HCT116 (cell line): Measurements from ENCODE around the gene NT5C1B. TPM values are rescaled to one million over a fixed set of nuclear protein-coding genes. Genes with fewer than 3 reads are reported as not detected.

Source experiments
- ATAC-seq: fragments of 200-7000 bp; cut with Tn5 transposase; 2 replicates; pipeline ENCODE4 v1.9.1; 2020; ENCODE audit warnings: mild to moderate bottlenecking, moderate library complexity
- BruUV-seq: library from RNA; stranded (reverse); fragments of 400-500 nt; replicated peaks from 2 replicates; lab custom pipeline; 2021; lab: Mats Ljungman, UMichigan
- CTCF ChIA-PET: fragments of 300-600 bp; sonication (Branson Sonifier 250); formaldehyde crosslinking; loops from one replicate; lab custom pipeline; 2021; ENCODE audit warnings: antibody characterized with exemption; lab: Charles Lee
- POLR2A ChIA-PET: fragments of 300-600, 350-600 bp; sonication (Branson Sonifier 250); formaldehyde crosslinking; loops from one replicate; lab custom pipeline; 2021; ENCODE audit warnings: antibody characterized with exemption; lab: Charles Lee
- RAD21 ChIA-PET, 2 experiments: fragments of 300-600 bp; sonication (Branson Sonifier 250); formaldehyde crosslinking; loops; one replicate each; lab custom pipeline; 2023; ENCODE audit warnings: low total read pairs in 2 of 2; ENCODE audit not compliant: uncharacterized antibody in 2 of 2, unreplicated experiment in 2 of 2, low non-redundant PET in 1 of 2; lab: Charles Lee
- DNase-seq: peaks from one replicate; pipeline ENCODE4 v3.0.0-alpha.2; 2010; ENCODE audit warnings: low read depth, low spot score
- H2AFZ ChIP-seq: fragments of 200-600 bp; shearing (Covaris generic), sonication (generic); 2 replicates; pipeline ENCODE4 v1.6.1; 2017; ENCODE audit warnings: low read depth, mixed run types, mixed read lengths, antibody characterized with exemption, low read length; ENCODE audit not compliant: poor library complexity, severe bottlenecking
- H3K27ac ChIP-seq: 2 replicates; pipeline ENCODE4 v1.5.1; 2012; ENCODE audit warnings: low read depth, low read length
- H3K27me3 ChIP-seq: fragments of 200-600 bp; sonication (generic); 2 replicates; pipeline ENCODE4 v1.6.1; 2016; ENCODE audit warnings: mixed run types, low read length, mixed read lengths; ENCODE audit not compliant: insufficient read depth
- H3K36me3 ChIP-seq, 2 experiments: fragments of 200-500 bp in 1 of 2; fragments of 200-600 bp in 1 of 2; sonication (Bioruptor generic) in 1 of 2; sonication (generic) in 1 of 2; 2 replicates each; pipeline versions ENCODE4 v1.5.1 to v1.6.1; 2014 to 2016; ENCODE audit warnings: low read length in 2 of 2, inconsistent platforms in 1 of 2, mixed read lengths in 1 of 2, mixed run types in 1 of 2; ENCODE audit not compliant: insufficient read depth in 2 of 2, control insufficient read depth in 1 of 2
- H3K4me1 ChIP-seq, 2 experiments: fragments of 200-600 bp in 1 of 2; sonication (generic) in 1 of 2; 2 replicates each; pipeline versions ENCODE4 v1.5.1 to v1.6.1; 2012 to 2017; ENCODE audit warnings: low read length in 2 of 2, inconsistent platforms in 1 of 2, mild to moderate bottlenecking in 1 of 2, mixed read lengths in 1 of 2, mixed run types in 1 of 2, moderate library complexity in 1 of 2; ENCODE audit not compliant: insufficient read depth in 2 of 2, control insufficient read depth in 1 of 2
- H3K4me2 ChIP-seq: fragments of 200-600 bp; sonication (generic); 2 replicates; pipeline ENCODE4 v1.6.1; 2017; ENCODE audit warnings: mixed run types, low read length, mixed read lengths
- H3K4me3 ChIP-seq, 2 experiments: fragments of 200-600 bp in 1 of 2; sonication (generic) in 1 of 2; replicated peaks in 1 of 2; 2 replicates each; pipeline ENCODE4 v1.5.1; 2011 to 2016; ENCODE audit warnings: low read length in 2 of 2, control low read depth in 1 of 2, low read depth in 1 of 2, mild to moderate bottlenecking in 1 of 2, mixed read lengths in 1 of 2, mixed run types in 1 of 2
- H3K79me2 ChIP-seq: fragments of 200-600 bp; sonication (generic); 2 replicates; pipeline ENCODE4 v1.6.1; 2017; ENCODE audit warnings: mild to moderate bottlenecking, mixed run types, low read length, moderate library complexity, mixed read lengths; ENCODE audit not compliant: insufficient read depth
- H3K9ac ChIP-seq: fragments of 200-600 bp; sonication (generic); 2 replicates; pipeline ENCODE4 v1.6.1; 2016; ENCODE audit warnings: low read length, mixed read lengths
- H3K9me2 ChIP-seq: fragments of 200-600 bp; sonication (generic), shearing (Covaris generic); 2 replicates; pipeline ENCODE4 v1.6.1; 2017; ENCODE audit warnings: mixed run types, mild to moderate bottlenecking, moderate library complexity; ENCODE audit not compliant: insufficient read depth
- H3K9me3 ChIP-seq, 2 experiments: fragments of 200-500 bp in 1 of 2; fragments of 200-600 bp in 1 of 2; sonication (Bioruptor generic) in 1 of 2; sonication (generic) in 1 of 2; 2 replicates each; pipeline ENCODE4 v1.6.1; 2014 to 2017; ENCODE audit warnings: low read length in 2 of 2, mixed read lengths in 2 of 2, inconsistent platforms in 1 of 2, low read depth in 1 of 2, mild to moderate bottlenecking in 1 of 2, mixed run types in 1 of 2, moderate library complexity in 1 of 2; ENCODE audit not compliant: control insufficient read depth in 1 of 2, insufficient read depth in 1 of 2
- H4K20me1 ChIP-seq: fragments of 200-600 bp; sonication (generic), shearing (Covaris generic); 2 replicates; pipeline ENCODE4 v1.6.1; 2017; ENCODE audit warnings: mixed run types, mild to moderate bottlenecking, moderate library complexity; ENCODE audit not compliant: insufficient read depth
- CBX3 ChIP-seq: IDR thresholded peaks from 2 replicates; pipeline ENCODE4 v1.6.1; 2012; ENCODE audit warnings: low read depth
- EGR1 ChIP-seq: IDR thresholded peaks from 2 replicates; pipeline ENCODE4 v1.6.1; 2012; ENCODE audit warnings: low read depth
- EZH2 ChIP-seq: fragments of 200-600 bp; sonication (generic); IDR thresholded peaks from 2 replicates; pipeline ENCODE4 v1.6.1; 2017; ENCODE audit warnings: antibody characterized with exemption, mixed run types
- JUND ChIP-seq: IDR thresholded peaks from 2 replicates; pipeline ENCODE4 v1.6.1; 2012
- intact Hi-C: fragments of 100-400 bp; cut with micrococcal nuclease; formaldehyde crosslinking; loops from 2 replicates; pipeline ENCODE4 v1.10.0; 2022
- total RNA-seq: library from RNA; stranded (reverse); gene quantifications from one replicate; pipeline ENCODE4 v1.2.1, GENCODE V29; 2021; ENCODE audit not compliant: unreplicated experiment
- TF ChIP-seq, protein P1 (sequence below): IDR thresholded peaks from 2 replicates; pipeline ENCODE4 v1.6.1; 2012

The NT5C1B gene
- total RNA-seq, 1 experiment from 2014 or later = not detected

DNA sequence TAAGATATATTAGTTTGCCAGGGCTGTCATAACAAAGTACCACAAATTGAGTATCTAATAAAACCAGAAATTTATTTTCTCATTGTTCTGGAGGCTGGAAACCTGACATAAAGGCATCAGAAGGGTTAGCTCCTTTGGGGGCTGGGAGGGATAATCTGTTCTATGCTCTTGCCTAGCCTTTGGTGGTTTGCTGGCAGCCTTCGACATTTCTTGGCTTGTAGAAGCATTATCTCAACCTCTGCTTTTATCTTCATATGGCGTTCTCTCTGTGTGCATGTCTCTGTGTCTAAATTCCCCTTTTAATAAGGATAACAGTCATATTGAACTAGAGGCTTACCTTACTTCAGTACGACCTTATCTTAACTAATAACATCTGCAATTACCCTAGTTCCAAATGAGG lies 22.8 kb upstream of the NT5C1B start:
- Histone ChIP-seq H3K4me3 (no peak overlapping the region), H4K20me1 (no peaks in the 10 kb centered on the region), H3K79me2 (no peaks in the 10 kb centered on the region), H3K4me1 (no peaks in the 10 kb centered on the region), H3K27me3 (0 out of 2 replicates have a peak, but pooled peaks cover 3% of the 10 kb centered on the region), H3K9me2 (no peaks in the 10 kb centered on the region), H3K9me3 (no peaks in the 10 kb centered on the region), H3K36me3 (no peaks in the 10 kb centered on the region), H2AFZ (no peak overlapping the region), H3K9ac (no peak overlapping the region), H3K4me2 (no peak overlapping the region), H3K27ac (no peak overlapping the region)
- no TSS peak for BruUV-seq
- POLR2A ChIA-PET = no interaction called here
- CTCF ChIA-PET = no interaction called here
- no peak for ATAC-seq
- no peak for TF ChIP-seq EGR1
- no peak for DNase-seq
- RAD21 ChIA-PET = no interaction called here
- intact Hi-C loops = no loop called here

DNA sequence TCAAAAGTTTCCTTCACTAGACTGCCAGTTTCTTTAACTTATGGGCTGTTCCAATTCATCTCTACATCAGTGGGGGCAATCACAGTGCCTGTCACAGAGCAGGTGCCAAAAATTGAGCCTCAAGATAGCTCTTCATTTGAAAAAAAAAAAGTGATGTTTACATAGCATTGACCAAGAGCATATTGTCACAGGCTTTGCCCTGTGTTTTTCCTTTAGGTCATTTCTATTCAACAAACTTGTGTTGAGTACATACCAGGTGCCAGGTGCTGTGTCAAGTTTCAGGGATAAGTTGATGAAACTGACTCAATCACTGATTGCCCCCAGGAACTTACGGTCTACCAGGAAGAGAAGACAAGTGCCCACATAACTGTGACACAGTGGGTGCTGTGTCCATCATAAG lies 22.2 kb upstream of the NT5C1B start:
- no peaks in the 10 kb centered on the region for H3K9me3 ChIP-seq
- TF ChIP-seq, protein P1, sequence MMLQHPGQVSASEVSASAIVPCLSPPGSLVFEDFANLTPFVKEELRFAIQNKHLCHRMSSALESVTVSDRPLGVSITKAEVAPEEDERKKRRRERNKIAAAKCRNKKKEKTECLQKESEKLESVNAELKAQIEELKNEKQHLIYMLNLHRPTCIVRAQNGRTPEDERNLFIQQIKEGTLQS = no peak
- no peak for TF ChIP-seq JUND
- no peak for TF ChIP-seq CBX3
- TF ChIP-seq EZH2 = no peak
- intact Hi-C loops = no loop called here
- H3K4me2 ChIP-seq = no peak overlapping the region
- CTCF ChIA-PET = no interaction called here
- no peaks in the 10 kb centered on the region for H4K20me1 ChIP-seq
- H3K9ac ChIP-seq = no peak overlapping the region
- H3K27me3 ChIP-seq = 0 out of 2 replicates have a peak, but pooled peaks cover 3% of the 10 kb centered on the region
- no peaks in the 10 kb centered on the region for H3K4me1 ChIP-seq
- H3K27ac ChIP-seq = no peak overlapping the region
- ATAC-seq = no peak
- H2AFZ ChIP-seq = no peak overlapping the region
- no peaks in the 10 kb centered on the region for H3K36me3 ChIP-seq
- BruUV-seq = no TSS peak
- H3K9me2 ChIP-seq = no peaks in the 10 kb centered on the region
- RAD21 ChIA-PET = no interaction called here
- POLR2A ChIA-PET = no interaction called here
- DNase-seq = no peak
- no peaks in the 10 kb centered on the region for H3K79me2 ChIP-seq
- H3K4me3 ChIP-seq = no peak overlapping the region
